Karpas-422 (cell line): ENCODE measurements around the gene SPATA31C1. TPM values are rescaled to one million over a fixed set of nuclear protein-coding genes. Genes with fewer than 3 reads are reported as not detected.
"Not testable (repeated sequence)": the region's sequence is repeated elsewhere in the genome, so short reads cannot be mapped to it uniquely, and the experiment has no call there.

ENCODE experiments used
- DNase-seq: peaks from one replicate; pipeline ENCODE4 v3.0.0-alpha.2; 2015
- H2AFZ ChIP-seq: fragments of 200-600 bp; sonication (generic); 2 replicates; pipeline ENCODE4 v1.6.1; 2014; ENCODE audit warnings: antibody characterized with exemption, low read length, mixed read lengths
- H3K27ac ChIP-seq: fragments of 200-600 bp; sonication (generic); 2 replicates; pipeline ENCODE4 v1.5.1; 2014; ENCODE audit warnings: mild to moderate bottlenecking, low read length, moderate library complexity
- H3K27me3 ChIP-seq: fragments of 200-600 bp; sonication (generic); 2 replicates; pipeline ENCODE4 v1.6.1; 2014; ENCODE audit warnings: low read length, mixed read lengths
- H3K36me3 ChIP-seq: fragments of 200-600 bp; sonication (generic); 2 replicates; pipeline ENCODE4 v1.6.1; 2014; ENCODE audit warnings: low read length, mixed read lengths; ENCODE audit not compliant: insufficient read depth
- H3K4me1 ChIP-seq: fragments of 200-600 bp; sonication (generic); 2 replicates; pipeline ENCODE4 v1.6.1; 2014; ENCODE audit warnings: mild to moderate bottlenecking, low read length, mixed read lengths
- H3K4me2 ChIP-seq: fragments of 200-600 bp; sonication (generic); 2 replicates; pipeline ENCODE4 v1.6.1; 2014; ENCODE audit warnings: low read length, low read depth, mild to moderate bottlenecking; ENCODE audit not compliant: poor library complexity, severe bottlenecking
- H3K4me3 ChIP-seq: fragments of 200-600 bp; sonication (generic); 2 replicates; pipeline ENCODE4 v1.5.1; 2014; ENCODE audit warnings: mild to moderate bottlenecking, antibody characterized with exemption, low read length, mixed read lengths
- H3K79me2 ChIP-seq: fragments of 200-600 bp; sonication (generic); 2 replicates; pipeline ENCODE4 v1.6.1; 2014; ENCODE audit warnings: mild to moderate bottlenecking, low read length, mixed read lengths
- H3K9ac ChIP-seq: fragments of 200-600 bp; sonication (generic); 2 replicates; pipeline ENCODE4 v1.6.0; 2014; ENCODE audit warnings: low read length
- H3K9me2 ChIP-seq: fragments of 200-600 bp; sonication (generic), shearing (Covaris generic); replicated peaks from 2 replicates; pipeline ENCODE4 v1.6.0; 2014; ENCODE audit warnings: mild to moderate bottlenecking, low read length, moderate library complexity; ENCODE audit not compliant: insufficient read depth
- H3K9me3 ChIP-seq: fragments of 300-700, 200-600 bp; sonication (generic); 2 replicates; pipeline ENCODE4 v1.6.1; 2014; ENCODE audit warnings: low read length, mixed read lengths
- H4K20me1 ChIP-seq: fragments of 200-600 bp; sonication (generic); 2 replicates; pipeline ENCODE4 v1.6.1; 2014; ENCODE audit warnings: mild to moderate bottlenecking, antibody characterized with exemption, low read length, low read depth; ENCODE audit not compliant: insufficient read depth
- total RNA-seq: library from RNA; depleted of rRNA; stranded (reverse); fragments of >200 nt; shearing (Covaris generic); gene quantifications from 2 replicates; pipeline ENCODE4 v1.2.3, GENCODE V29; 2014; ENCODE audit warnings: low replicate concordance; rRNA removed

The SPATA31C1 gene
- not detected in 2 replicates for total RNA-seq

DNA sequence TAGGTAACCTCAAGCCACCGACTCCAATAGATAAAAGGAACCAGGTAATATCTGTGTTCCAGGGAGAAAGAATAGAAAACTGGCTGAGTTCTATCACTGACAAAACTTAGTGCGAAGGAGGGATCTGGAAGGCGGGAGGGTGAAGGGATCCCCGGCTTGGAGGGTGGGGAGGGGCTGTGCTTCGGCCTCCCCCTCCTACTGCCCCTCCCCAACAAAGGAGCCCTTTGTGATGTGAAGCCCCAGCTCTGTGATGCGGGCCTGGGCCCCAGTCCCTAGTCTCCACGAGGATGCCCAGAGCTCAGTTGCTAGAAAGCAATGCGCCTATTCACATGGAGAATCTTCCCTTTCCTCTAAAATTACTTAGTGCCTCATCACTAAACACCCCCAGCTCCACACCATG, at the start of gene SPATA31C1:
SPATA31C1 (plus strand) TSS at position 301 of the 400 bp plus-strand sequence.
- H4K20me1 ChIP-seq, H3K27ac ChIP-seq, H3K79me2 ChIP-seq, DNase-seq, H3K9me3 ChIP-seq, H2AFZ ChIP-seq, H3K4me2 ChIP-seq, H3K9me2 ChIP-seq, H3K36me3 ChIP-seq, H3K4me3 ChIP-seq, H3K4me1 ChIP-seq, H3K27me3 ChIP-seq, H3K9ac ChIP-seq: not testable (repeated sequence)

GRCh38 chr9:87868175-87868574, 49.6 kb upstream of the SPATA31C1 start:
- H3K4me3 ChIP-seq: no peak overlapping the region
- H3K9me3 ChIP-seq: no peaks in the 10 kb centered on the region
- no peaks in the 10 kb centered on the region for H3K4me1 ChIP-seq
- no peaks in the 10 kb centered on the region for H3K36me3 ChIP-seq
- H2AFZ ChIP-seq: no peak overlapping the region
- H3K27ac ChIP-seq: no peak overlapping the region
- H3K4me2 ChIP-seq: no peak overlapping the region
- H4K20me1 ChIP-seq: no peaks in the 10 kb centered on the region
- H3K79me2 ChIP-seq: no peaks in the 10 kb centered on the region
- no peak for DNase-seq
- H3K9ac ChIP-seq: no peak overlapping the region
- H3K9me2 ChIP-seq: no peaks in the 10 kb centered on the region
- H3K27me3 ChIP-seq: no peaks in the 10 kb centered on the region

- no peak overlapping the region for H3K9ac ChIP-seq
Measured at GRCh38 chr9:87868635-87869034, 49.1 kb upstream of the SPATA31C1 start.

GRCh38 chr9:87869082-87869481, 48.7 kb upstream of the SPATA31C1 start:
- no peaks in the 10 kb centered on the region for H3K27me3 ChIP-seq
- H3K36me3 ChIP-seq: no peaks in the 10 kb centered on the region
- H3K4me1 ChIP-seq: no peaks in the 10 kb centered on the region
- no peak overlapping the region for H3K4me3 ChIP-seq
- no peaks in the 10 kb centered on the region for H3K9me3 ChIP-seq
- H3K9ac ChIP-seq: no peak overlapping the region
- H3K27ac ChIP-seq: no peak overlapping the region
- DNase-seq: no peak
- no peaks in the 10 kb centered on the region for H3K9me2 ChIP-seq
- H4K20me1 ChIP-seq: no peaks in the 10 kb centered on the region
- H3K79me2 ChIP-seq: no peaks in the 10 kb centered on the region
- H2AFZ ChIP-seq: no peak overlapping the region
- no peak overlapping the region for H3K4me2 ChIP-seq

More at GRCh38 chr9:87868635-87869034, 49.1 kb upstream of the SPATA31C1 start:
- no peak for DNase-seq
- no peaks in the 10 kb centered on the region for H3K79me2 ChIP-seq
- no peak overlapping the region for H3K4me2 ChIP-seq
- H3K27me3 ChIP-seq: no peaks in the 10 kb centered on the region
- no peaks in the 10 kb centered on the region for H3K36me3 ChIP-seq
- no peak overlapping the region for H2AFZ ChIP-seq
- no peak overlapping the region for H3K4me3 ChIP-seq
- H4K20me1 ChIP-seq: no peaks in the 10 kb centered on the region
- no peaks in the 10 kb centered on the region for H3K9me3 ChIP-seq
- no peak overlapping the region for H3K27ac ChIP-seq
- no peaks in the 10 kb centered on the region for H3K9me2 ChIP-seq
- no peaks in the 10 kb centered on the region for H3K4me1 ChIP-seq

DNA sequence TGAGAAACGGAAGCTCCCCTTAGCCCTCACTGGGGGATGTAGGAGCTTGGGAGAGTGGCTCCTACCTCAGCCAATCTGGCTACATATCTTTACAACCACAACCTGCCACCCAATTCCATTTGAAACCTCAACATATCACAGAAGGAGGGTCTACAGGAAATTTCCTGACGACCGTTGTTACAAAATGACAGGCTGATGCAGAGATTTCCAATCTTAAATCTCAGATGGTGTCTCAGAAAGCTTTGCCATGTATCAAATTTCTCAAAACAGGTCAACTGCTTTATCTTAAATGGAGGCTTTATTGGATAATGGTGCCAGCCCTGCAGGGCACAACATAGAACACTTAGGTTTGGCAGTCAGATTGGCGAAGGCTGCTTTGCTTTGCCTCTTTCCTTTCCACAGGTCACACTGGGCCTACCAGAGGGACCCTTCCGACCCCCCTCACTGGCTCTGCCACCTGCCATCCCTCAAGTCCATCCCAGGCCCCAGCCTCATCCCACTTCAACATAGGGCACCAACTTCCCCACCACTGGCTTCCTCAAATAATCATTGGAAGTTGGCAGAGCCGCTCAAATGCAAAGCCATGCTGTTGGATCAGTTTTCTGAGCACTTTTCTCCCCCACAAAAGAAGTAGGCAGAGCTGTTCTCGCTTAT, 46.2 kb upstream of the SPATA31C1 start:
- Histone ChIP-seq H3K9ac (no peak overlapping the region), H3K79me2 (no peaks in the 10 kb centered on the region), H3K4me2 (no peak overlapping the region), H3K27me3 (no peaks in the 10 kb centered on the region), H3K4me3 (no peak overlapping the region), H3K9me3 (no peaks in the 10 kb centered on the region), H3K4me1 (no peaks in the 10 kb centered on the region), H3K27ac (no peak overlapping the region), H3K36me3 (no peaks in the 10 kb centered on the region), H2AFZ (no peak overlapping the region), H4K20me1 (no peaks in the 10 kb centered on the region), H3K9me2 (no peaks in the 10 kb centered on the region)
- DNase-seq: no peak

DNA sequence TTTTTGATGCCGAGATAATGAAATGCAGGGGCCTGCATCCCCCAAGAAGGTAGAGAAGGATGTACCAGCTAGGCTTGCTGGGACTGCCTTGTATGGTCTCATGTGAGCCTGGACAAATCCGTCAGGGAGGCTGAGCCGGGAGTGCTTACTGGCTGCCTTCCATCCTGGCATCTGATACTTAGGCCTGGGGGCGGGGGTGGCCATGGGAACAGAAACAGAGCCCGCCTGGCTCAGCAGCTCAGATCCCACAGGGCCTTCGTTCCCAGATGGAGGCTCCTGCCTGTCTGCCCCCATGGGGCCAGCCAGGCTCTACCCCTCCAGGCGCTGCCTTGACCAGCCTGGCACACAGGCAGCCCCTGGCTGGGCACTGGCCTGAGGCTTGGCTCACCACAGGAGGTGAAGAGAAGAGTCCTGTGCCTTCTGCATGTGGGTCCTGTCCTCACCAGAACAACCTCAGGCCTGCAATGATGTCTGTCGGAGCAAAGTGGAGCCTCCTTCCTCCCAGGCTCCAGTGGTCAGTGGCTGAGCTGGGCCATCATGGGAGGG, 45.6 kb upstream of the SPATA31C1 start:
- no peak overlapping the region for H2AFZ ChIP-seq
- no peaks in the 10 kb centered on the region for H3K4me1 ChIP-seq
- no peaks in the 10 kb centered on the region for H3K9me3 ChIP-seq
- H3K4me3 ChIP-seq: no peak overlapping the region
- no peaks in the 10 kb centered on the region for H3K36me3 ChIP-seq
- H3K27me3 ChIP-seq: no peaks in the 10 kb centered on the region
- no peak overlapping the region for H3K4me2 ChIP-seq
- no peaks in the 10 kb centered on the region for H4K20me1 ChIP-seq
- no peak overlapping the region for H3K27ac ChIP-seq
- DNase-seq: no peak
- no peaks in the 10 kb centered on the region for H3K79me2 ChIP-seq
- no peak overlapping the region for H3K9ac ChIP-seq
- no peaks in the 10 kb centered on the region for H3K9me2 ChIP-seq

GRCh38 chr9:87873607-87874303, 44.0 kb upstream of the SPATA31C1 start:
- no peaks in the 10 kb centered on the region for H3K36me3 ChIP-seq
- no peak overlapping the region for H3K4me3 ChIP-seq
- H2AFZ ChIP-seq: no peak overlapping the region
- H3K27me3 ChIP-seq: no peaks in the 10 kb centered on the region
- no peak overlapping the region for H3K9ac ChIP-seq
- no peak for DNase-seq
- H3K79me2 ChIP-seq: no peaks in the 10 kb centered on the region
- no peaks in the 10 kb centered on the region for H3K4me1 ChIP-seq
- H3K4me2 ChIP-seq: no peak overlapping the region
- H3K9me3 ChIP-seq: no peaks in the 10 kb centered on the region
- no peaks in the 10 kb centered on the region for H4K20me1 ChIP-seq
- H3K27ac ChIP-seq: no peak overlapping the region
- no peaks in the 10 kb centered on the region for H3K9me2 ChIP-seq

- H3K27ac ChIP-seq: no peak overlapping the region
- no peaks in the 10 kb centered on the region for H3K9me3 ChIP-seq
- no peak for DNase-seq
- H4K20me1 ChIP-seq: no peaks in the 10 kb centered on the region
- H3K79me2 ChIP-seq: no peaks in the 10 kb centered on the region
- no peak overlapping the region for H3K9ac ChIP-seq
- no peaks in the 10 kb centered on the region for H3K36me3 ChIP-seq
- no peak overlapping the region for H3K4me3 ChIP-seq
- no peaks in the 10 kb centered on the region for H3K27me3 ChIP-seq
- no peak overlapping the region for H2AFZ ChIP-seq
- H3K4me1 ChIP-seq: no peaks in the 10 kb centered on the region
- H3K9me2 ChIP-seq: no peaks in the 10 kb centered on the region
- no peak overlapping the region for H3K4me2 ChIP-seq
Measured at GRCh38 chr9:87874304-87874623, 43.5 kb upstream of the SPATA31C1 start.
